ENCODE data around the gene RABEP1.

RABEP1 gene

GRCh38 chr17:5283571-5284315 is 1.7 kb downstream of the RABEP1 start:
- no peak for DNase-seq (ENCODE audit: extremely low read depth, low read depth)
- no peak for TF ChIP-seq CTCF (IDR thresholded peaks at IDR 0.05; ENCODE audit: low read depth, low read length)

GRCh38 chr17:5284681-5285080 is 2.6 kb downstream of the RABEP1 start:
- TF ChIP-seq CTCF (IDR thresholded peaks at IDR 0.05; ENCODE audit: low read depth, low read length): no peak
- no peak for DNase-seq (ENCODE audit: extremely low read depth, low read depth)

GRCh38 chr17:5286846-5287245 is 4.8 kb downstream of the RABEP1 start:
- no peak for TF ChIP-seq CTCF (IDR thresholded peaks at IDR 0.05; ENCODE audit: low read depth, low read length)
- DNase-seq (ENCODE audit: extremely low read depth, low read depth): no peak

GRCh38 chr17:5291683-5292350 is 9.7 kb downstream of the RABEP1 start:
- no peak for TF ChIP-seq CTCF (IDR thresholded peaks at IDR 0.05; ENCODE audit: low read depth, low read length)
- DNase-seq (ENCODE audit: extremely low read depth, low read depth): no peak

GRCh38 chr17:5297245-5297644 is 15.2 kb downstream of the RABEP1 start:
- TF ChIP-seq CTCF (IDR thresholded peaks at IDR 0.05; ENCODE audit: low read depth, low read length): no peak
- no peak for DNase-seq (ENCODE audit: extremely low read depth, low read depth)

- no peak for DNase-seq (ENCODE audit: extremely low read depth, low read depth)
- no peak for TF ChIP-seq CTCF (IDR thresholded peaks at IDR 0.05; ENCODE audit: low read depth, low read length)
These were observed 17.3 kb downstream of the RABEP1 start for GRCh38 chr17:5299383-5299782.

- no peak for TF ChIP-seq CTCF (IDR thresholded peaks at IDR 0.05; ENCODE audit: low read depth, low read length)
- DNase-seq (ENCODE audit: extremely low read depth, low read depth): no peak
These were observed 22.6 kb downstream of the RABEP1 start for GRCh38 chr17:5304636-5305035.
